Osteoblast (primary cell): Measurements from ENCODE around the gene ADGRL3. TPM values are rescaled to one million over a fixed set of nuclear protein-coding genes. Genes with fewer than 3 reads are reported as not detected.
"Not testable (repeated sequence)": the region's sequence is repeated elsewhere in the genome, so short reads cannot be mapped to it uniquely, and the experiment has no call there.

Source experiments
- DNase-seq: peaks from one replicate; pipeline ENCODE4 v3.0.0; 2011; ENCODE audit warnings: low spot score, mixed read lengths; ENCODE audit not compliant: insufficient read length; ENCODE audit errors: missing footprints
- H2AFZ ChIP-seq: 2 replicates; pipeline ENCODE4 v1.6.0; 2011; ENCODE audit warnings: mild to moderate bottlenecking, low read length
- H3K27ac ChIP-seq: 2 replicates; pipeline ENCODE4 v1.5.1; 2011; ENCODE audit warnings: mild to moderate bottlenecking, low read depth, low read length, moderate library complexity
- H3K27me3 ChIP-seq: 2 replicates; pipeline ENCODE4 v1.6.0; 2012; ENCODE audit warnings: mild to moderate bottlenecking, control low read depth, inconsistent platforms, low read length, moderate library complexity; ENCODE audit not compliant: insufficient read depth
- H3K36me3 ChIP-seq: 2 replicates; pipeline ENCODE4 v1.5.1; 2011; ENCODE audit warnings: mild to moderate bottlenecking, low read length, control low read depth, moderate library complexity; ENCODE audit not compliant: insufficient read depth
- H3K4me1 ChIP-seq: 2 replicates; pipeline ENCODE4 v1.5.1; 2011; ENCODE audit warnings: mild to moderate bottlenecking, low read length, control low read depth, moderate library complexity; ENCODE audit not compliant: insufficient read depth
- H3K4me2 ChIP-seq: 2 replicates; pipeline ENCODE4 v1.6.0; 2011; ENCODE audit warnings: mild to moderate bottlenecking, low read length; ENCODE audit not compliant: insufficient read depth
- H3K4me3 ChIP-seq: fragments of 200-600 bp; sonication (generic); 3 replicates; pipeline ENCODE4 v1.5.1; 2012; ENCODE audit warnings: mild to moderate bottlenecking, low read length, inconsistent platforms; ENCODE audit not compliant: insufficient read depth
- H3K79me2 ChIP-seq: 2 replicates; pipeline ENCODE4 v1.6.0; 2012; ENCODE audit warnings: mild to moderate bottlenecking, low read length, control low read depth, inconsistent platforms; ENCODE audit not compliant: insufficient read depth
- H3K9me3 ChIP-seq: 2 replicates; pipeline ENCODE4 v1.5.1; 2011; ENCODE audit warnings: low read depth, low read length, control low read depth
- H4K20me1 ChIP-seq: 2 replicates; pipeline ENCODE4 v1.6.0; 2012; ENCODE audit warnings: mild to moderate bottlenecking, low read length, control low read depth; ENCODE audit not compliant: insufficient read depth
- CTCF ChIP-seq: IDR thresholded peaks from 2 replicates; pipeline ENCODE4 v1.5.1; 2011; ENCODE audit warnings: mild to moderate bottlenecking, low read depth, low read length, moderate library complexity; ENCODE audit errors: extremely low read depth
- total RNA-seq: library from RNA; depleted of rRNA; stranded (reverse); fragments of >200 nt; gene quantifications from 2 replicates; pipeline ENCODE4 v1.2.3, GENCODE V29; 2012

ADGRL3 gene
- total RNA-seq, 1 donor = not detected

- H3K36me3 ChIP-seq = no peaks in the 10 kb centered on the region
- H3K27ac ChIP-seq = no peak overlapping the region
- no peaks in the 10 kb centered on the region for H3K4me1 ChIP-seq
- H2AFZ ChIP-seq = no peak overlapping the region
- H3K9me3 ChIP-seq = no peaks in the 10 kb centered on the region
- no peak for DNase-seq
- no peak overlapping the region for H3K4me2 ChIP-seq
- no peaks in the 10 kb centered on the region for H4K20me1 ChIP-seq
- H3K4me3 ChIP-seq = no peak overlapping the region
- no peaks in the 10 kb centered on the region for H3K79me2 ChIP-seq
- H3K27me3 ChIP-seq = no peaks in the 10 kb centered on the region
- TF ChIP-seq CTCF = no peak
These were observed 552.5 kb downstream of the ADGRL3 start for GRCh38 chr4:61752617-61753016.

- Histone ChIP-seq H3K4me3 (no peak overlapping the region), H3K79me2 (no peaks in the 10 kb centered on the region), H4K20me1 (no peaks in the 10 kb centered on the region), H3K9me3 (no peaks in the 10 kb centered on the region), H3K4me2 (no peak overlapping the region), H3K27ac (no peak overlapping the region), H2AFZ (no peak overlapping the region), H3K4me1 (no peaks in the 10 kb centered on the region), H3K27me3 (no peaks in the 10 kb centered on the region), H3K36me3 (no peaks in the 10 kb centered on the region)
- TF ChIP-seq CTCF = no peak
- DNase-seq = peak; percentile 54
These were observed 553.6 kb downstream of the ADGRL3 start for GRCh38 chr4:61753739-61754138.

GRCh38 chr4:61756937-61757336 lies 556.8 kb downstream of the ADGRL3 start:
- not testable (repeated sequence) for H3K36me3 ChIP-seq, H3K4me2 ChIP-seq, H4K20me1 ChIP-seq, H2AFZ ChIP-seq, H3K4me1 ChIP-seq, H3K27ac ChIP-seq, H3K79me2 ChIP-seq, DNase-seq, H3K4me3 ChIP-seq, H3K27me3 ChIP-seq, H3K9me3 ChIP-seq

GRCh38 chr4:61757983-61758382 lies 557.9 kb downstream of the ADGRL3 start:
- H3K4me2 ChIP-seq, H3K79me2 ChIP-seq: not testable (repeated sequence)

GRCh38 chr4:61758596-61758995 lies 558.5 kb downstream of the ADGRL3 start:
- H3K4me2 ChIP-seq, H3K9me3 ChIP-seq: not testable (repeated sequence)

More at GRCh38 chr4:61757983-61758382, 557.9 kb downstream of the ADGRL3 start:
- not testable (repeated sequence) for H3K4me3 ChIP-seq, H3K27me3 ChIP-seq, H3K36me3 ChIP-seq, H2AFZ ChIP-seq, DNase-seq, H4K20me1 ChIP-seq, H3K9me3 ChIP-seq, H3K4me1 ChIP-seq, H3K27ac ChIP-seq

GRCh38 chr4:61759245-61759644 lies 559.1 kb downstream of the ADGRL3 start:
- not testable (repeated sequence) for DNase-seq, H3K4me3 ChIP-seq, H3K9me3 ChIP-seq

More at GRCh38 chr4:61758596-61758995, 558.5 kb downstream of the ADGRL3 start:
- not testable (repeated sequence) for H3K4me3 ChIP-seq, H3K27me3 ChIP-seq, DNase-seq, H2AFZ ChIP-seq, H3K27ac ChIP-seq, H3K4me1 ChIP-seq, H4K20me1 ChIP-seq, H3K36me3 ChIP-seq, H3K79me2 ChIP-seq

GRCh38 chr4:61759885-61760284 lies 559.8 kb downstream of the ADGRL3 start:
- not testable (repeated sequence) for H3K27ac ChIP-seq, H2AFZ ChIP-seq, H3K4me2 ChIP-seq, DNase-seq, H4K20me1 ChIP-seq, H3K36me3 ChIP-seq, H3K79me2 ChIP-seq, H3K27me3 ChIP-seq, H3K4me1 ChIP-seq, H3K4me3 ChIP-seq, H3K9me3 ChIP-seq

More at GRCh38 chr4:61759245-61759644, 559.1 kb downstream of the ADGRL3 start:
- H4K20me1 ChIP-seq, H2AFZ ChIP-seq, H3K36me3 ChIP-seq, H3K27me3 ChIP-seq, H3K79me2 ChIP-seq, H3K27ac ChIP-seq, H3K4me1 ChIP-seq, H3K4me2 ChIP-seq: not testable (repeated sequence)
